ENCODE results near the gene GRAP2. TPM values are rescaled to one million over a fixed set of nuclear protein-coding genes. Genes with fewer than 3 reads are reported as not detected.

Gene GRAP2
- total and polyA plus RNA-seq, 2 donors (not counting 1 experiment from before 2014, with no cell fraction given): 13.5 to 26.4 TPM

DNA sequence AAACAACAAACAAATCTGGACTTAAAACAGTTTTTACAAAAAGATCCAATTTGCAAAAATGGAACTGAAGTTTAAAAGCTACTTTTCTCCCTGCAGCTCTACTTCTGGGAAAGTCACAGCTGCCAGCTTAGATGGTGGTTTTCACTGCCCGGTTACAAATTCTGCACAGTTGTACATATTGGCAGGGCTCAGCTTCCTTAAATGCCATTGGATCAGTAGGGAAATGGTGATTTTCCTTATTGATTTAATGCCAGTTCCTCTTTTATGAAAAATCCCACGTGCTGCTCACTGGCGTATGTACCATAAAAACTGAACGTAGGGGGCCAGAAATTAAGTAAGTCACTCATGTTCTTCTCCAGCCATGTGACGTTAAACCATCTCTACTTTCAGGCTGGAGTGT, 22.8 kb downstream of the GRAP2 start:
- Histone ChIP-seq H2AFZ (ENCODE audit: insufficient read depth, low read depth, low read length, poor library complexity, severe bottlenecking) (no peak overlapping the region), H3K4me1 (ENCODE audit: control insufficient read depth in 2 of 2, insufficient read depth in 2 of 2, low read length in 2 of 2) (peaks cover 12 to 23% of the 10 kb centered on the region in 2 donors), H3K27ac (ENCODE audit: low read length in 2 of 2) (no peak overlapping the region), H3K36me3 (replicated peaks in 1 of 2; ENCODE audit: control extremely low read depth in 1 of 2, control insufficient read depth in 1 of 2, extremely low read depth in 1 of 2, insufficient read depth in 2 of 2, low read length in 1 of 2) (peaks cover 3% of the 10 kb centered on the region in 2 experiments), H3K27me3 (replicated peaks in 1 of 4; ENCODE audit: control extremely low read depth in 1 of 4, control insufficient read depth in 3 of 4, insufficient read depth in 4 of 4, low read length in 3 of 4) (no peaks in the 10 kb centered on the region), H3K4me3 (ENCODE audit: control extremely low read depth in 1 of 5, extremely low read depth in 1 of 5, insufficient read depth in 1 of 5, low read depth in 2 of 5, low read length in 4 of 5) (no peak overlapping the region), H3K9ac (ENCODE audit: low read length) (no peak overlapping the region), H3K9me3 (ENCODE audit: control extremely low read depth in 1 of 3, control insufficient read depth in 2 of 3, insufficient read depth in 1 of 3, low read length in 2 of 3) (no peaks in the 10 kb centered on the region), H3K79me2 (ENCODE audit: control insufficient read depth, insufficient read depth, low read length) (peaks cover 82% of the 10 kb centered on the region), H3K4me2 (replicated peaks; ENCODE audit: low read depth, low read length, poor library complexity, severe bottlenecking) (no peak overlapping the region), H4K20me1 (ENCODE audit: control insufficient read depth, insufficient read depth, low read length, poor library complexity, severe bottlenecking) (no peaks in the 10 kb centered on the region)
- DNase-seq (no peak), ATAC-seq (ENCODE audit: low read depth) (no peak)
- no peak overlapping the region for H3K4me3 Mint-ChIP-seq
- 38% methylated on average over 4 of the region's 5 CpGs for WGBS (ENCODE audit: insufficient coverage)
- POLR2A ChIA-PET: interaction anchor here (0.7 kb wide), 1 partner anchor 10 kb away, joined by 3 read pairs; no protein-coding TSS in a partner anchor
- no peaks in the 10 kb centered on the region for H3K9me3 Mint-ChIP-seq (ENCODE audit: insufficient read depth)
- TF ChIP-seq, protein P1, sequence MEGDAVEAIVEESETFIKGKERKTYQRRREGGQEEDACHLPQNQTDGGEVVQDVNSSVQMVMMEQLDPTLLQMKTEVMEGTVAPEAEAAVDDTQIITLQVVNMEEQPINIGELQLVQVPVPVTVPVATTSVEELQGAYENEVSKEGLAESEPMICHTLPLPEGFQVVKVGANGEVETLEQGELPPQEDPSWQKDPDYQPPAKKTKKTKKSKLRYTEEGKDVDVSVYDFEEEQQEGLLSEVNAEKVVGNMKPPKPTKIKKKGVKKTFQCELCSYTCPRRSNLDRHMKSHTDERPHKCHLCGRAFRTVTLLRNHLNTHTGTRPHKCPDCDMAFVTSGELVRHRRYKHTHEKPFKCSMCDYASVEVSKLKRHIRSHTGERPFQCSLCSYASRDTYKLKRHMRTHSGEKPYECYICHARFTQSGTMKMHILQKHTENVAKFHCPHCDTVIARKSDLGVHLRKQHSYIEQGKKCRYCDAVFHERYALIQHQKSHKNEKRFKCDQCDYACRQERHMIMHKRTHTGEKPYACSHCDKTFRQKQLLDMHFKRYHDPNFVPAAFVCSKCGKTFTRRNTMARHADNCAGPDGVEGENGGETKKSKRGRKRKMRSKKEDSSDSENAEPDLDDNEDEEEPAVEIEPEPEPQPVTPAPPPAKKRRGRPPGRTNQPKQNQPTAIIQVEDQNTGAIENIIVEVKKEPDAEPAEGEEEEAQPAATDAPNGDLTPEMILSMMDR (IDR thresholded peaks at IDR 0.05): no peak
- no peak for TF ChIP-seq EZH2 (IDR thresholded peaks at IDR 0.05; ENCODE audit: borderline replicate concordance, insufficient read depth, low read depth, low read length, poor library complexity, severe bottlenecking)
- peaks cover 7% of the 10 kb centered on the region for H3K27me3 Mint-ChIP-seq
- H3K4me1 Mint-ChIP-seq: peaks cover 53% of the 10 kb centered on the region
- intact Hi-C loops (cut with micrococcal nuclease): no loop called here
- CTCF ChIA-PET: interaction anchor here (0.6 to 1.0 kb wide), 2 partner anchors 10 to 32 kb away, joined by 3 to 4 read pairs; no protein-coding TSS in a partner anchor
- H3K27ac Mint-ChIP-seq: no peak overlapping the region

DNA sequence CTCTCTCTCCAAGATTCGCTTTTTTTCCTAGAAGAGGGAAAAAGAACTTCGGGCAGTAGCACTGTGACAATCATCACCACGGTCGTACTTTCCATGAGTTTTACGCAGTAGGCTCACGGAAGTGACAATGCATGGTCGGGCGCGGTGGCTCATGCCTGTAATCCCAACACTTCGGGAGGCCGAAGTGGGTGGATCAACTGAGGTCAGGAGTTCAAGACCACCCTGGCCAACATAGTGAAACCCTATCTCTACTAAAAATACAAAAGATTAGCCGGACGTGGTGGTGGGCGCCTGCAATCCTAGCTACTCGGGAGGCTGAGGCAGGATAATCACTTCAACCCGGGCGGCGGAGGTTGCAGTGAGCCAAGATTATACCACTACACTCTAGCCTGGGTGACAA, 23.4 kb downstream of the GRAP2 start:
- Mint-ChIP-seq H3K4me1 (peaks cover 53% of the 10 kb centered on the region), H3K27me3 (peaks cover 7% of the 10 kb centered on the region), H3K4me3 (no peak overlapping the region), H3K9me3 (ENCODE audit: insufficient read depth) (no peaks in the 10 kb centered on the region), H3K27ac (no peak overlapping the region)
- Histone ChIP-seq H3K27me3 (replicated peaks in 1 of 4; ENCODE audit: control extremely low read depth in 1 of 4, control insufficient read depth in 3 of 4, insufficient read depth in 4 of 4, low read length in 3 of 4) (no peaks in the 10 kb centered on the region), H3K4me1 (ENCODE audit: control insufficient read depth in 2 of 2, insufficient read depth in 2 of 2, low read length in 2 of 2) (peaks cover 14 to 29% of the 10 kb centered on the region in 2 donors), H3K27ac (ENCODE audit: low read length in 2 of 2) (no peak overlapping the region), H3K9me3 (ENCODE audit: control extremely low read depth in 1 of 3, control insufficient read depth in 2 of 3, insufficient read depth in 1 of 3, low read length in 2 of 3) (no peaks in the 10 kb centered on the region), H2AFZ (ENCODE audit: insufficient read depth, low read depth, low read length, poor library complexity, severe bottlenecking) (no peak overlapping the region), H4K20me1 (ENCODE audit: control insufficient read depth, insufficient read depth, low read length, poor library complexity, severe bottlenecking) (no peaks in the 10 kb centered on the region), H3K9ac (ENCODE audit: low read length) (no peak overlapping the region), H3K36me3 (replicated peaks in 1 of 2; ENCODE audit: control extremely low read depth in 1 of 2, control insufficient read depth in 1 of 2, extremely low read depth in 1 of 2, insufficient read depth in 2 of 2, low read length in 1 of 2) (peaks cover 3% of the 10 kb centered on the region in 2 experiments), H3K4me3 (ENCODE audit: control extremely low read depth in 1 of 5, extremely low read depth in 1 of 5, insufficient read depth in 1 of 5, low read depth in 2 of 5, low read length in 4 of 5) (no peak overlapping the region), H3K4me2 (replicated peaks; ENCODE audit: low read depth, low read length, poor library complexity, severe bottlenecking) (no peak overlapping the region), H3K79me2 (ENCODE audit: control insufficient read depth, insufficient read depth, low read length) (peaks cover 84% of the 10 kb centered on the region)
- intact Hi-C loops (cut with micrococcal nuclease): no loop called here
- ChIA-PET POLR2A (interaction anchor here (0.7 kb wide), 1 partner anchor 9 kb away, joined by 3 read pairs; no protein-coding TSS in a partner anchor), CTCF (no interaction called here)
- ATAC-seq (ENCODE audit: low read depth) (no peak), DNase-seq (no peak)
- no peak for TF ChIP-seq EZH2 (IDR thresholded peaks at IDR 0.05; ENCODE audit: borderline replicate concordance, insufficient read depth, low read depth, low read length, poor library complexity, severe bottlenecking)
- TF ChIP-seq, protein P1 (IDR thresholded peaks at IDR 0.05): no peak
- WGBS (ENCODE audit: insufficient coverage): 96% methylated on average over 14 of the region's 18 CpGs
